Measurements from ENCODE around the gene FAM20A. TPM values are rescaled to one million over a fixed set of nuclear protein-coding genes. Genes with fewer than 3 reads are reported as not detected.

Gene FAM20A
- total and polyA plus RNA-seq, 2 donors (not counting 1 experiment from before 2014, with no cell fraction given), result not detected

DNA sequence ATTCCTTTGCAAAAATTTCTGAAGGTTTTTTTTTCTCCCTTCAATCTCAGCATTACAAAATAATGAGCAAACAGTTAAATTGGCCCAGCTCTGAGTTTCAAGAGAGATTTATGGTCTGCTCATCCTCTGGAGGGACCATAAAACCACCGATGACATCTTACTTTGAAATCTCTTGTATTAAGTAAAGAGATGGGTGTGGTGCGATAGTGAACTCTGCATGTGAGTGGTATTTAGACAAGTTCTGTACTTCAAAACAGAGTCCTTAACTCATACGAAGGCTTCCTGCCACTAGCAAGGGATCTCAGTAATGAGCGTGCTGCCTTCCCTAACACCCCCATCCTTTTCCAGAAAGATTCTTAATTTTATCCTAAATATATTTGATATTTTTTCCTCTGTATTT is 2.1 kb downstream of the FAM20A start:
- no peaks in the 10 kb centered on the region for H3K36me3 ChIP-seq (replicated peaks in 1 of 2; ENCODE audit: control extremely low read depth in 1 of 2, control insufficient read depth in 1 of 2, extremely low read depth in 1 of 2, insufficient read depth in 2 of 2, low read length in 1 of 2)
- ChIA-PET POLR2A (no interaction called here), CTCF (no interaction called here)
- Mint-ChIP-seq H3K27ac (no peak overlapping the region), H3K27me3 (peaks cover 66% of the 10 kb centered on the region), H3K9me3 (ENCODE audit: insufficient read depth) (peaks cover 3% of the 10 kb centered on the region), H3K4me3 (no peak overlapping the region), H3K4me1 (peaks cover 16% of the 10 kb centered on the region)
- no peaks in the 10 kb centered on the region for H3K79me2 ChIP-seq (ENCODE audit: control insufficient read depth, insufficient read depth, low read length)
- no peak for DNase-seq
- intact Hi-C loops (cut with micrococcal nuclease), result no loop called here
- ATAC-seq (ENCODE audit: low read depth), result no peak
- H2AFZ ChIP-seq (ENCODE audit: insufficient read depth, low read depth, low read length, poor library complexity, severe bottlenecking), result no peak overlapping the region
- WGBS (ENCODE audit: insufficient coverage), result no CpG with 5 or more reads among the region's 4 CpGs
- H3K9ac ChIP-seq (ENCODE audit: low read length), result no peak overlapping the region
- no peak overlapping the region for H3K4me3 ChIP-seq (ENCODE audit: control extremely low read depth in 1 of 5, extremely low read depth in 1 of 5, insufficient read depth in 1 of 5, low read depth in 2 of 5, low read length in 4 of 5)
- no peak overlapping the region for H3K27ac ChIP-seq (ENCODE audit: low read length in 2 of 2)
- no peak overlapping the region for H3K4me2 ChIP-seq (replicated peaks; ENCODE audit: low read depth, low read length, poor library complexity, severe bottlenecking)
- peaks cover 0 to 47% (median 33%) of the 10 kb centered on the region in 4 experiments for H3K27me3 ChIP-seq (replicated peaks in 1 of 4; ENCODE audit: control extremely low read depth in 1 of 4, control insufficient read depth in 3 of 4, insufficient read depth in 4 of 4, low read length in 3 of 4)
- H3K4me1 ChIP-seq (ENCODE audit: control insufficient read depth in 2 of 2, insufficient read depth in 2 of 2, low read length in 2 of 2), result peaks cover 9 to 19% of the 10 kb centered on the region in 2 donors
- no peaks in the 10 kb centered on the region for H4K20me1 ChIP-seq (ENCODE audit: control insufficient read depth, insufficient read depth, low read length, poor library complexity, severe bottlenecking)
- TF ChIP-seq EZH2 (IDR thresholded peaks at IDR 0.05; ENCODE audit: borderline replicate concordance, insufficient read depth, low read depth, low read length, poor library complexity, severe bottlenecking) (no peak), CTCF (IDR thresholded peaks at IDR 0.05) (no peak)
- H3K9me3 ChIP-seq (ENCODE audit: control extremely low read depth in 1 of 3, control insufficient read depth in 2 of 3, insufficient read depth in 1 of 3, low read length in 2 of 3), result no peaks in the 10 kb centered on the region

- H3K36me3 ChIP-seq (replicated peaks in 1 of 2; ENCODE audit: control extremely low read depth in 1 of 2, control insufficient read depth in 1 of 2, extremely low read depth in 1 of 2, insufficient read depth in 2 of 2, low read length in 1 of 2), result no peaks in the 10 kb centered on the region
- peaks cover 9 to 19% of the 10 kb centered on the region in 2 donors for H3K4me1 ChIP-seq (ENCODE audit: control insufficient read depth in 2 of 2, insufficient read depth in 2 of 2, low read length in 2 of 2)
- TF ChIP-seq CTCF (IDR thresholded peaks at IDR 0.05), result no peak
- TF ChIP-seq EZH2 (IDR thresholded peaks at IDR 0.05; ENCODE audit: borderline replicate concordance, insufficient read depth, low read depth, low read length, poor library complexity, severe bottlenecking), result no peak
- CTCF ChIA-PET, result no interaction called here
- H4K20me1 ChIP-seq (ENCODE audit: control insufficient read depth, insufficient read depth, low read length, poor library complexity, severe bottlenecking), result no peaks in the 10 kb centered on the region
- H3K4me3 ChIP-seq (ENCODE audit: control extremely low read depth in 1 of 5, extremely low read depth in 1 of 5, insufficient read depth in 1 of 5, low read depth in 2 of 5, low read length in 4 of 5), result no peak overlapping the region
- H3K4me2 ChIP-seq (replicated peaks; ENCODE audit: low read depth, low read length, poor library complexity, severe bottlenecking), result no peak overlapping the region
- H3K27ac ChIP-seq (ENCODE audit: low read length in 2 of 2), result no peak overlapping the region
- Mint-ChIP-seq H3K9me3 (ENCODE audit: insufficient read depth) (peaks cover 3% of the 10 kb centered on the region), H3K27me3 (peaks cover 66% of the 10 kb centered on the region), H3K4me3 (no peak overlapping the region), H3K4me1 (peaks cover 16% of the 10 kb centered on the region), H3K27ac (no peak overlapping the region)
- H3K9me3 ChIP-seq (ENCODE audit: control extremely low read depth in 1 of 3, control insufficient read depth in 2 of 3, insufficient read depth in 1 of 3, low read length in 2 of 3), result no peaks in the 10 kb centered on the region
- WGBS (ENCODE audit: insufficient coverage), result 100% methylated on average over 1 of the region's 4 CpGs
- H3K79me2 ChIP-seq (ENCODE audit: control insufficient read depth, insufficient read depth, low read length), result no peaks in the 10 kb centered on the region
- peaks cover 0 to 46% (median 33%) of the 10 kb centered on the region in 4 experiments for H3K27me3 ChIP-seq (replicated peaks in 1 of 4; ENCODE audit: control extremely low read depth in 1 of 4, control insufficient read depth in 3 of 4, insufficient read depth in 4 of 4, low read length in 3 of 4)
- no peak overlapping the region for H2AFZ ChIP-seq (ENCODE audit: insufficient read depth, low read depth, low read length, poor library complexity, severe bottlenecking)
- POLR2A ChIA-PET, result no interaction called here
- DNase-seq (no peak), ATAC-seq (ENCODE audit: low read depth) (no peak)
- no peak overlapping the region for H3K9ac ChIP-seq (ENCODE audit: low read length)
- intact Hi-C loops (cut with micrococcal nuclease), result no loop called here
These were observed 2.6 kb downstream of the FAM20A start for GRCh38 chr17:68598545-68598961.

Data from B cell (primary cell).